CD4-positive, alpha-beta T cell (primary cell): Measurements from ENCODE around the gene SKA2. TPM values are rescaled to one million over a fixed set of nuclear protein-coding genes. Genes with fewer than 3 reads are reported as not detected.

Experiments
- ATAC-seq: fragments of 200-7000 bp; cut with Tn5 transposase; one replicate; pipeline ENCODE4 v1.10.0; 2022; ENCODE audit warnings: mild to moderate bottlenecking; ENCODE audit not compliant: poor library complexity
- CTCF ChIA-PET: fragments of 350-600 bp; sonication (Branson Sonifier 250); formaldehyde crosslinking; loops from one replicate; lab custom pipeline; 2021; ENCODE audit warnings: antibody characterized with exemption, inconsistent platforms; lab: Charles Lee
- POLR2A ChIA-PET: fragments of 350-600 bp; sonication (Branson Sonifier 250); formaldehyde crosslinking; loops from one replicate; lab custom pipeline; 2021; ENCODE audit warnings: antibody characterized with exemption, inconsistent platforms; lab: Charles Lee
- DNase-seq, 14 experiments: peaks; one replicate each; pipeline ENCODE4 v3.0.0-alpha.2; 2013 to 2020; ENCODE audit warnings: mixed read lengths in 2 of 14
- H3K27ac ChIP-seq, 2 donors: one replicate each; pipeline versions ENCODE4 v1.5.1 to v1.7.0; 2013; ENCODE audit warnings: low read length in 2 of 2, low read depth in 1 of 2, mild to moderate bottlenecking in 1 of 2
- H3K27me3 ChIP-seq, 2 experiments: 1 replicate in 1 of 2; 2 replicates in 1 of 2; pipeline versions ENCODE4 v1.6.1 to v1.7.0; 2013; ENCODE audit warnings: low read length in 2 of 2, control low read depth in 1 of 2, mild to moderate bottlenecking in 1 of 2, moderate library complexity in 1 of 2; ENCODE audit not compliant: insufficient read depth in 2 of 2, control insufficient read depth in 1 of 2
- H3K36me3 ChIP-seq: one replicate; pipeline ENCODE4 v1.6.1; 2013; ENCODE audit warnings: low read length, control low read depth; ENCODE audit not compliant: insufficient read depth
- H3K4me1 ChIP-seq: one replicate; pipeline ENCODE4 v1.6.1; 2013; ENCODE audit warnings: low read length, control low read depth; ENCODE audit not compliant: insufficient read depth
- H3K4me3 ChIP-seq: one replicate; pipeline ENCODE4 v1.5.1; 2013; ENCODE audit warnings: mild to moderate bottlenecking, low read length, moderate library complexity
- H3K9me3 ChIP-seq, 2 experiments: 1 replicate in 1 of 2; 2 replicates in 1 of 2; pipeline versions ENCODE4 v1.6.1 to v1.7.0; 2013; ENCODE audit warnings: low read length in 2 of 2, mild to moderate bottlenecking in 2 of 2, control low read depth in 1 of 2, moderate library complexity in 1 of 2; ENCODE audit not compliant: control insufficient read depth in 1 of 2, insufficient read depth in 1 of 2
- H3K27ac Mint-ChIP-seq: one replicate; pipeline ENCODE4 v1.8.0; 2020; ENCODE audit warnings: mixed read lengths
- H3K27me3 Mint-ChIP-seq: one replicate; pipeline ENCODE4 v1.8.0; 2021; ENCODE audit warnings: mixed read lengths
- H3K36me3 Mint-ChIP-seq: one replicate; pipeline ENCODE4 v1.8.0; 2021; ENCODE audit warnings: low read depth, mixed read lengths
- H3K4me1 Mint-ChIP-seq: one replicate; pipeline ENCODE4 v1.8.0; 2021; ENCODE audit warnings: low read depth, mixed read lengths
- H3K4me3 Mint-ChIP-seq: one replicate; pipeline ENCODE4 v1.8.0; 2020; ENCODE audit warnings: mild to moderate bottlenecking, mixed read lengths
- H3K9me3 Mint-ChIP-seq: one replicate; pipeline ENCODE4 v1.8.0; 2020; ENCODE audit warnings: mixed read lengths
- CTCF ChIP-seq: fragments of 200-600 bp; IDR thresholded peaks from one replicate; pipeline ENCODE4 v1.8.0; 2022; ENCODE audit warnings: antibody characterized with exemption, mild to moderate bottlenecking
- intact Hi-C, 2 experiments: fragments of 100-400 bp; cut with DNase I in 1 of 2; cut with micrococcal nuclease in 1 of 2; formaldehyde crosslinking; loops; one replicate each; pipeline versions ENCODE4 v1.15.1 to v1.9.0; 2023 to 2025; cut with DNase I, micrococcal nuclease
- total RNA-seq, 174 experiments: library from RNA in 2 of 174; stranded (reverse) in 2 of 174; gene quantifications; one replicate each; pipeline ENCODE4 v1.2.3 and lab custom pipeline; 2021 to 2026

Gene SKA2
- total RNA-seq, 2 experiments from 2014 or later: 5.2 to 7.7 TPM

DNA sequence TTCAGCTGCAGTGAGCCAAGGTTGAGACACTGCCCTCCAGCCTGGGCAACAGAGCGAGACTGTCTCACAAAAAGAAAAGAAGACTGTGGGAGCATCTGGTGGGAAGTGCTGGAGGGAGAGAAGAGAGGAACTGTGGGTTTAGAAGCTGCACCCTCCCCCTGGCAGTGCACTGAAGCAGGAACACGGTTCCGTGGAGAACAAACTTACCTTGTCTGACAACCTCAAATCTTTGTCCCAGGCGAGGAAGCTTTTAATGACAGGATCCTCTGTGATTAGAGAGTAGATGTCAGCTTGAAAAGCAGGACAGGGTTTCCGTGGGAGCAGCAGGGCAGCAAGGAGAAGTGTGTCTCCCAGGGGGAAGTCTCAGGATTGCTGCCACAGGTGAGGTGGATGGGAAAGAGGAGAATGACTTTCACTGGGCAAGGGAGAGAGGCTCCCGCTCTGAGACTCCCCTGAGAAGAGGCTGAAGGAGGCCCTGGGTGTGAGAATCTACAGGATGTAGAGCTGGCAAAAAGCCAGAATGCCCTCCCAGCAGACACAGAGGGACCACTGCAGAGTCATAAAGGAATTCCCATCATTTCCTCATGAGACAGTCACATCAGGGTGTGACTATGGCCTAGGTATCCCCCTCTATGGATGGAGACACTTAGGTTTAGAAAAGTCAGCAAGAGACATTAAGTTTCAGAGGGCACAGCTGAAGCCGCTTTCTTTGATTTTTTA, 23.4 kb upstream of the SKA2 start:
- H3K36me3 ChIP-seq: no peaks in the 10 kb centered on the region
- no peak for TF ChIP-seq CTCF
- H3K36me3 Mint-ChIP-seq: no peaks in the 10 kb centered on the region
- no peaks in the 10 kb centered on the region for H3K27me3 Mint-ChIP-seq
- H3K4me3 ChIP-seq: no peak overlapping the region
- CTCF ChIA-PET: no interaction called here
- DNase-seq (no peak), ATAC-seq (no peak)
- H3K9me3 ChIP-seq: no peaks in the 10 kb centered on the region
- H3K4me3 Mint-ChIP-seq: no peak overlapping the region
- no peaks in the 10 kb centered on the region for H3K9me3 Mint-ChIP-seq
- H3K27ac ChIP-seq: no peak overlapping the region
- no peaks in the 10 kb centered on the region for H3K4me1 Mint-ChIP-seq
- H3K27me3 ChIP-seq: no peaks in the 10 kb centered on the region
- POLR2A ChIA-PET: no interaction called here
- intact Hi-C loops: no loop called here
- no peaks in the 10 kb centered on the region for H3K4me1 ChIP-seq
- no peak overlapping the region for H3K27ac Mint-ChIP-seq

GRCh38 chr17:59175076-59175475, 20.1 kb upstream of the SKA2 start:
- CTCF ChIA-PET: no interaction called here
- intact Hi-C loops: no loop called here
- no peaks in the 10 kb centered on the region for H3K36me3 Mint-ChIP-seq
- H3K27me3 Mint-ChIP-seq: no peaks in the 10 kb centered on the region
- Histone ChIP-seq H3K27me3 (no peaks in the 10 kb centered on the region), H3K27ac (no peak overlapping the region), H3K9me3 (peaks cover 0 to 6% of the 10 kb centered on the region in 2 experiments), H3K4me1 (no peaks in the 10 kb centered on the region), H3K36me3 (no peaks in the 10 kb centered on the region), H3K4me3 (no peak overlapping the region)
- H3K27ac Mint-ChIP-seq: no peak overlapping the region
- POLR2A ChIA-PET: no interaction called here
- no peak for TF ChIP-seq CTCF
- no peak for ATAC-seq
- DNase-seq: no peak
- no peak overlapping the region for H3K4me3 Mint-ChIP-seq
- H3K4me1 Mint-ChIP-seq: no peaks in the 10 kb centered on the region
- H3K9me3 Mint-ChIP-seq: no peaks in the 10 kb centered on the region

GRCh38 chr17:59174671-59175070, 19.7 kb upstream of the SKA2 start:
- H3K27ac Mint-ChIP-seq: no peak overlapping the region
- no peaks in the 10 kb centered on the region for H3K9me3 Mint-ChIP-seq
- H3K4me1 Mint-ChIP-seq: no peaks in the 10 kb centered on the region
- no peaks in the 10 kb centered on the region for H3K36me3 Mint-ChIP-seq
- Histone ChIP-seq H3K4me3 (no peak overlapping the region), H3K9me3 (peaks cover 0 to 6% of the 10 kb centered on the region in 2 experiments), H3K27ac (no peak overlapping the region), H3K27me3 (no peaks in the 10 kb centered on the region), H3K4me1 (no peaks in the 10 kb centered on the region), H3K36me3 (no peaks in the 10 kb centered on the region)
- POLR2A ChIA-PET: no interaction called here
- H3K4me3 Mint-ChIP-seq: no peak overlapping the region
- CTCF ChIA-PET: no interaction called here
- intact Hi-C loops: no loop called here
- DNase-seq: no peak
- H3K27me3 Mint-ChIP-seq: no peaks in the 10 kb centered on the region
- no peak for TF ChIP-seq CTCF
- ATAC-seq: no peak
